NCI-H1436 (cell line): Measurements from ENCODE around the gene PCNP.
"Not testable (repeated sequence)": the region's sequence is repeated elsewhere in the genome, so short reads cannot be mapped to it uniquely, and the experiment has no call there.

Experiments
- DNase-seq: peaks from one replicate; lab custom pipeline; 2025; lab: John Stamatoyannopoulos, UW

Gene PCNP

GRCh38 chr3:101567528-101568317 lies 6.3 kb upstream of the PCNP start:
- DNase-seq: no peak

- no peak for DNase-seq
Observed at GRCh38 chr3:101571028-101571895, 2.7 kb upstream of the PCNP start.

GRCh38 chr3:101574388-101575112 lies 570 bp downstream of the PCNP start:
- DNase-seq: peak; percentile 8

GRCh38 chr3:101577286-101577685 lies 3.3 kb downstream of the PCNP start:
- DNase-seq: no peak

- DNase-seq: no peak
Observed at GRCh38 chr3:101588616-101589015, 14.6 kb downstream of the PCNP start.

GRCh38 chr3:101591071-101591470 lies 17.1 kb downstream of the PCNP start:
- DNase-seq: no peak

- no peak for DNase-seq
Observed at GRCh38 chr3:101602731-101603130, 28.8 kb downstream of the PCNP start.

- no peak for DNase-seq
Observed at GRCh38 chr3:101603184-101603583, 29.2 kb downstream of the PCNP start.

- DNase-seq: not testable (repeated sequence)
Observed at GRCh38 chr3:101605398-101605797, 31.4 kb downstream of the PCNP start.

GRCh38 chr3:101611023-101611422 lies 37.0 kb downstream of the PCNP start:
- DNase-seq: no peak

GRCh38 chr3:101613014-101613413 lies 39.0 kb downstream of the PCNP start:
- DNase-seq: not testable (repeated sequence)

GRCh38 chr3:101615525-101615924 lies 41.5 kb downstream of the PCNP start:
- DNase-seq: no peak

- DNase-seq: no peak
Observed at GRCh38 chr3:101617478-101617877, 43.5 kb downstream of the PCNP start.

- no peak for DNase-seq
Observed at GRCh38 chr3:101618726-101619125, 44.7 kb downstream of the PCNP start.

GRCh38 chr3:101619734-101620133 lies 45.8 kb downstream of the PCNP start:
- no peak for DNase-seq

- no peak for DNase-seq
Observed at GRCh38 chr3:101623656-101624055, 49.7 kb downstream of the PCNP start.

GRCh38 chr3:101624857-101625256 lies 50.9 kb downstream of the PCNP start:
- DNase-seq: no peak

GRCh38 chr3:101625879-101626278 lies 51.9 kb downstream of the PCNP start:
- no peak for DNase-seq

GRCh38 chr3:101629219-101629618 lies 55.2 kb downstream of the PCNP start:
- no peak for DNase-seq

- DNase-seq: no peak
Observed at GRCh38 chr3:101631098-101631796, 57.3 kb downstream of the PCNP start.

- not testable (repeated sequence) for DNase-seq
Observed at GRCh38 chr3:101631959-101632358, 58.0 kb downstream of the PCNP start.

GRCh38 chr3:101632586-101632985 lies 58.6 kb downstream of the PCNP start:
- no peak for DNase-seq
